Type B pancreatic cell (in vitro differentiated cells): ENCODE data around the gene MCTP1. TPM values are rescaled to one million over a fixed set of nuclear protein-coding genes. Genes with fewer than 3 reads are reported as not detected.

Experiments used
- DNase-seq: peaks from one replicate; pipeline ENCODE4 v3.0.0; 2021; ENCODE audit warnings: mixed read lengths; ENCODE audit not compliant: unreplicated experiment; ENCODE audit errors: extremely low spot score
- H3K27ac Mint-ChIP-seq: 2 replicates; pipeline ENCODE4 v1.8.0; 2021; ENCODE audit warnings: mild to moderate bottlenecking, mixed read lengths
- H3K27me3 Mint-ChIP-seq: 2 replicates; pipeline ENCODE4 v1.8.0; 2021; ENCODE audit warnings: mixed read lengths
- H3K36me3 Mint-ChIP-seq: 2 replicates; pipeline ENCODE4 v1.8.0; 2021; ENCODE audit warnings: mixed read lengths
- H3K4me1 Mint-ChIP-seq: one replicate; pipeline ENCODE4 v1.8.0; 2021; ENCODE audit warnings: mixed read lengths; ENCODE audit not compliant: unreplicated experiment
- H3K4me3 Mint-ChIP-seq: 2 replicates; pipeline ENCODE4 v1.8.0; 2021; ENCODE audit warnings: mild to moderate bottlenecking, mixed read lengths
- H3K9me3 Mint-ChIP-seq: 2 replicates; pipeline ENCODE4 v1.8.0; 2021; ENCODE audit warnings: mixed read lengths
- total RNA-seq: library from RNA; stranded (reverse); gene quantifications from 2 replicates; pipeline ENCODE4 v1.2.1, GENCODE V29; 2021; ENCODE audit warnings: low replicate concordance
- TF ChIP-seq, protein P1 (sequence below): fragments of 200-600 bp; sonication (generic); conservative IDR thresholded peaks from 2 replicates; pipeline ENCODE4 v1.5.0; 2021; ENCODE audit warnings: antibody characterized with exemption, mild to moderate bottlenecking

Gene MCTP1
- total RNA-seq, 1 donor from 2014 or later: 4.6 TPM

DNA sequence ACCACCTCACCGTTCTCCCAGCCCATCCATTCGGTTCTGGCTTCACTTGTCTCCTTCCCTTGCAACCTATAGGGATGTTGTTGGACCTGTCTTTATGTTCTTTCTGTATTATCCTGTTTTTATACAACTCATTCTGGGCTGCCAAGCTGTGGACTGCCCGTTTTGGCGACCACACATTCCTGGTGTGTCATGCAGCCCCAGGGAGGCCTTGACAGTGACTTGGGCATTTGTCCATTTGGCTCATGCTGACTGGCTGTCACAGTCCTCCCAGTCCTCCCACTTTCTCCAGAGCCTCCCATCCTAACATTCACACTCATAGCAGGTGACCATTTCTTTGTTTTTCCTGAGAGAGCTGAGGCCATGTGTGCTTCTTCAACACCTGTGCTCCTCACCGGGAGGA is 530.1 kb downstream of the MCTP1 start:
- Mint-ChIP-seq H3K4me3 (no peak overlapping the region), H3K36me3 (no peaks in the 10 kb centered on the region), H3K4me1 (no peaks in the 10 kb centered on the region), H3K9me3 (no peaks in the 10 kb centered on the region), H3K27ac (no peak overlapping the region), H3K27me3 (no peaks in the 10 kb centered on the region)
- TF ChIP-seq, protein P1, sequence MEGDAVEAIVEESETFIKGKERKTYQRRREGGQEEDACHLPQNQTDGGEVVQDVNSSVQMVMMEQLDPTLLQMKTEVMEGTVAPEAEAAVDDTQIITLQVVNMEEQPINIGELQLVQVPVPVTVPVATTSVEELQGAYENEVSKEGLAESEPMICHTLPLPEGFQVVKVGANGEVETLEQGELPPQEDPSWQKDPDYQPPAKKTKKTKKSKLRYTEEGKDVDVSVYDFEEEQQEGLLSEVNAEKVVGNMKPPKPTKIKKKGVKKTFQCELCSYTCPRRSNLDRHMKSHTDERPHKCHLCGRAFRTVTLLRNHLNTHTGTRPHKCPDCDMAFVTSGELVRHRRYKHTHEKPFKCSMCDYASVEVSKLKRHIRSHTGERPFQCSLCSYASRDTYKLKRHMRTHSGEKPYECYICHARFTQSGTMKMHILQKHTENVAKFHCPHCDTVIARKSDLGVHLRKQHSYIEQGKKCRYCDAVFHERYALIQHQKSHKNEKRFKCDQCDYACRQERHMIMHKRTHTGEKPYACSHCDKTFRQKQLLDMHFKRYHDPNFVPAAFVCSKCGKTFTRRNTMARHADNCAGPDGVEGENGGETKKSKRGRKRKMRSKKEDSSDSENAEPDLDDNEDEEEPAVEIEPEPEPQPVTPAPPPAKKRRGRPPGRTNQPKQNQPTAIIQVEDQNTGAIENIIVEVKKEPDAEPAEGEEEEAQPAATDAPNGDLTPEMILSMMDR: no peak
- DNase-seq: no peak

GRCh38 chr5:94751460-94751859 is 533.4 kb downstream of the MCTP1 start:
- H3K36me3 Mint-ChIP-seq: no peaks in the 10 kb centered on the region
- H3K9me3 Mint-ChIP-seq: no peaks in the 10 kb centered on the region
- H3K27ac Mint-ChIP-seq: no peak overlapping the region
- H3K4me1 Mint-ChIP-seq: no peaks in the 10 kb centered on the region
- H3K4me3 Mint-ChIP-seq: no peak overlapping the region
- DNase-seq: no peak
- no peaks in the 10 kb centered on the region for H3K27me3 Mint-ChIP-seq
- TF ChIP-seq, protein P1: no peak

DNA sequence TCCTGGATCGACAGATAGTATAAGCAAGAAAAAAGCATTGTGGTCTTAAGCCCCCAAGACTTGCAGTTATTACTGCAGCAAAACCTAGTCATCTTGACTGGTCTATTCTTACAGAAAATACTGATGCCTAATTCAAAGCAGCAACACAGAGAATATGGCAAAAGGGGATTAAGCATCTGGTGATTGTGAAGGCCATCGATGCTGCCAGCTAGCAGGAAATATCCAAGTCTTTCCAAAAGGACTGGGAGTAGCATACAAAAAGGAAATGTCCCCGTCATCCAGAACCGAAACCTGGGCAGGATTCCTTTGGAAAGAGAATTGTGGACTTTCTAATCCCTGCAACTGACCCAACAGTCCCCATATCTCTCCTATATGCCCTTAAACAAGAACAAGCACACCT is 534.2 kb downstream of the MCTP1 start:
- Mint-ChIP-seq H3K27me3 (no peaks in the 10 kb centered on the region), H3K36me3 (no peaks in the 10 kb centered on the region), H3K4me3 (no peak overlapping the region), H3K9me3 (no peaks in the 10 kb centered on the region), H3K4me1 (no peaks in the 10 kb centered on the region), H3K27ac (no peak overlapping the region)
- TF ChIP-seq, protein P1: no peak
- DNase-seq: no peak

- no peaks in the 10 kb centered on the region for H3K9me3 Mint-ChIP-seq
- H3K36me3 Mint-ChIP-seq: no peaks in the 10 kb centered on the region
- no peak overlapping the region for H3K4me3 Mint-ChIP-seq
- H3K27me3 Mint-ChIP-seq: peaks cover 2% of the 10 kb centered on the region
- no peak for DNase-seq
- no peak overlapping the region for H3K27ac Mint-ChIP-seq
- H3K4me1 Mint-ChIP-seq: no peaks in the 10 kb centered on the region
- TF ChIP-seq, protein P1: no peak
Observed at GRCh38 chr5:94749042-94749441, 535.9 kb downstream of the MCTP1 start.

- Mint-ChIP-seq H3K36me3 (no peaks in the 10 kb centered on the region), H3K27me3 (peaks cover 2% of the 10 kb centered on the region), H3K4me1 (no peaks in the 10 kb centered on the region), H3K9me3 (no peaks in the 10 kb centered on the region), H3K27ac (no peak overlapping the region), H3K4me3 (no peak overlapping the region)
- TF ChIP-seq, protein P1: no peak
- no peak for DNase-seq
Observed at GRCh38 chr5:94748212-94748611, 536.7 kb downstream of the MCTP1 start.

DNA sequence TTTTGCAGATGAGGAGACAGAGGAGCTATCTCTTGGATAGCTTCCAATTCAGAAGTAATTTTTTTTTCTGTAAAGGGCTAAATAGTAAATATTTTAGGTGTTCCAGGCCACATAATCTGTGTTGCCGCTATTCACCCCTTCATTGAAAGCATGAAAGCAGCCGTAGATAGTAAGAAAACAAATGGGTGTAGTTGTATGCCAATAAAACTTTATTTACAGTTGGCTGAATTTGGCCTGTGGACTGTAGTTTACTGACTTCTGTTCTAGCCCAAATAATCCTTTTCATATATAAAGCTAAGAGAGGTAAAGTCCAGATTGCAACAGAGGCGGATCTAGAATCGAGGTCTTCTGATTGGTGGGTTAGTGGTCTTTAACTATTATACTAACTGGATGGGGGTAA is 537.5 kb downstream of the MCTP1 start:
- DNase-seq: no peak
- H3K36me3 Mint-ChIP-seq: no peaks in the 10 kb centered on the region
- TF ChIP-seq, protein P1: no peak

More for the DNA sequence above, 537.5 kb downstream of the MCTP1 start:
- Mint-ChIP-seq H3K4me1 (no peaks in the 10 kb centered on the region), H3K27ac (no peak overlapping the region), H3K4me3 (no peak overlapping the region), H3K9me3 (no peaks in the 10 kb centered on the region), H3K27me3 (peaks cover 2% of the 10 kb centered on the region)
